AG08395 (cell line): ENCODE measurements around the gene PRSS3.
"Not testable (repeated sequence)": the region's sequence is repeated elsewhere in the genome, so short reads cannot be mapped to it uniquely, and the experiment has no call there.

Experiments
- DNase-seq: peaks from one replicate; pipeline ENCODE4 v3.0.0; 2012; ENCODE audit warnings: mixed read lengths, low spot score

The PRSS3 gene

DNA sequence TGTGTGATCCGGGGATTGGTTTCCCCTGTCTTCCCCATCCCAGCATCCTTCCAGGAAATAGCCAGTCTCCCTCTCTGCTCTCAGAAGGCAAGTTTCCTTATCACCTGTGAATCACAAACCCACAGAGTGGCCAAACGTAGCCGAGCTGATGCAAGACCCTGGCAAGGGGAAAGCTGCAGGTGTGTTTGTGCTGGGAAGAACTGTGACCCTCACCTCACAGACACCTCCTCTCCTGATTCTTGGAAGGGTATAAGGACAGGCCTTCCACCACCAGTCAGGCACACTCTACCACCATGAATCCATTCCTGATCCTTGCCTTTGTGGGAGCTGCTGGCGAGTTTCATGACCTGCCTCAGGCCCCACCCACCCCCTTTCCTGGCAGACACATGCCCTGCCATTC is at the start of gene PRSS3:
TSS of gene PRSS3 (plus strand) at position 281 of the 400 bp plus-strand sequence. CDS start at position 294, 13 bp downstream.
- no peak for DNase-seq

DNA sequence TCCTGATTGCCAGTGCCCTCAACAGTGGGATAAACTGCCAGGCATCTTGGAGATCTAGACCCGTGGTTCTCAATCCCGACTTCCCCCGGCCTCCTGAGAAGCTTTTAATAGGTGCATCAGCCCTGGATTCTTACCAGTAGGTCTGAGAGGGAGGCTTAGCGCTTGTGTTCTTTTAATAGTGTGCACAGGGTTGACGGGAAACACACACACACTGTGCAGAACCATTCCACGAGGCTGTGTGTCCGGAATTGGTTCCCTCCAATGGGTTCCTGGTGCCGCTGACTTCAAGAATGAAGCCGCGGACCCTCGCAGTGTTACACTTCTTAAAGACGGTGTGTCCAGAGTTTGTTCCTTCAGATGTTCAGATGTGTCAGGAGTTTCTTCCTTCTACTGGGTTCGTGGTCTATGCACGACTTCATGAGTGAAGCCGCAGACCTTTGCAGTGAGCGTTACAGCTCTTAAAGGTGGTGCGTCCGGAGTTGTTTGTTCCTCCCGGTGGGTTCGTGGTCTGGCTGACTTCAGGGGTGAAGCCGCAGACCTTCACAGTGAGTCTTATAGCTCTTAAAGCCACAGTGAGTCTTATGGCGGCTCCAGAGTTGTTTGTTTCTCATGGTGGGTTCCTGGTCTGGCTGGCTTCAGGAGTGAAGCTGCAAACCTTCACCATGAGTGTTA is 46.6 kb upstream of the PRSS3 start:
- DNase-seq: no peak

DNA sequence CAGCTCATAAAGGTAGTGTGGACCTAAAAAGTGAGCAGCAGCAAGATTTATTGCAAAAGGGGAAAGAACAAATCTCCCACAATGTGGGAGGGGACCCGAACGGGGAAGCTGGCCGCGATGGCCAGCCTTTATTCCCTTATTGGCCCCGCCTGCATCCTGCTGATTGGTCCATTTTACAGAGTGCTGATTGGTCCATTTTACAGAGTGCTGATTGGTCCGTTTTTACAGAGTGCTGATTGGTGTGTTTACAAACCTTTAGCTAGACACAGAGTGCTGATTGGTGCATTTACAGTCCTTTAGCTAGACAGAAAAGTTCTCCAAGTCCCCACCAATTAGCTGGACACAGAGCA is 46.1 kb upstream of the PRSS3 start:
- not testable (repeated sequence) for DNase-seq

DNA sequence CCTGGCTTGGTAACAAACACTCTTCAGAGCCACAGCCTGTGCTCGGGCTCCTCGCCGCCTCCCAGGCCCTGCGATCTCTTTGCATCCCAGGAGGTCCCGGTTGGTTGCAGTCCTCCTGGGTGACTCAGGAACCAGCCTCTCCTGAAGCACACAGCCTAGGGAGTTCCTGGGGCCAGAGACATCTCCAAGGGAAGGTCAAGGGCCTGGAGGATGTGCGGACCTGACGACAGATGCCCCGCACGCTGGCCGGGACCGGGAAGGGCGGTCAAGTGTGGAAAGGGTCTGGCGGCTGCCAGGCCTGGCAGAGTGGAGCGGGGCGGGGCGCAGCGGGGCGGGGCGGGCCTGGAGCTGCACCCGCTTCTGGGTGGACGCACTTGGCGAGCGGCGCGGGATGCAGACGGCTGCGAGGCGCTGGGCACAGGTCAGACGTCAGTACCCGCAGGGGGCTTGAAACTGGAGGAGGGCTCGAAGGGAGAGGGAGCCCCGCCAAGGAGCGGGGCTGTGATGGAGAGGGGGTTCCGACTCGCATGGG is 45.0 kb upstream of the PRSS3 start:
- DNase-seq: peak; percentile 20

DNA sequence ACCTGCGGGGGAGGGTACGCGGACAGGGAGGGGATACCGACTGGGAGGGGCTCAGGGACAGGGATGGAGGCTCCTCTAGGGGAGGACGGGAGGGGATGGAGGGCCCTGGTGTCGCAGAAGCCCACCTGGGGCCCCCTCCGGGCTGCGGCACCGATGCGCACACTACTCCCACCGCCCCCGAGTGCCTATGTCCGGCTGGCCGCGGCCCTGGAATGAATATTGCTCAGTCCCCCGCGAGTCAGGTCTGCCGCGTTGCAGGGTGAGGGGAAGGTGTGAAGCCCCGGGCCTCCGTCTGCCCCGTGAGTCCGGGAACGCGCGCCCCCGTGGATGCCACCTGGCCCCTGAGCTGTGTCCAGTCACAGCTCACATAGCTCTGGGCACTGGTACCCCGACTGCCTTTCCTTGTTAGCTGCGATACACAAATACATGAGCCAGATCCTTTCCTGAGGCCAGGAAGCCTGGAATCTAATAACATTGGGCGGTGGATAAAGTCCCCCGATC is 44.5 kb upstream of the PRSS3 start:
- no peak for DNase-seq

DNA sequence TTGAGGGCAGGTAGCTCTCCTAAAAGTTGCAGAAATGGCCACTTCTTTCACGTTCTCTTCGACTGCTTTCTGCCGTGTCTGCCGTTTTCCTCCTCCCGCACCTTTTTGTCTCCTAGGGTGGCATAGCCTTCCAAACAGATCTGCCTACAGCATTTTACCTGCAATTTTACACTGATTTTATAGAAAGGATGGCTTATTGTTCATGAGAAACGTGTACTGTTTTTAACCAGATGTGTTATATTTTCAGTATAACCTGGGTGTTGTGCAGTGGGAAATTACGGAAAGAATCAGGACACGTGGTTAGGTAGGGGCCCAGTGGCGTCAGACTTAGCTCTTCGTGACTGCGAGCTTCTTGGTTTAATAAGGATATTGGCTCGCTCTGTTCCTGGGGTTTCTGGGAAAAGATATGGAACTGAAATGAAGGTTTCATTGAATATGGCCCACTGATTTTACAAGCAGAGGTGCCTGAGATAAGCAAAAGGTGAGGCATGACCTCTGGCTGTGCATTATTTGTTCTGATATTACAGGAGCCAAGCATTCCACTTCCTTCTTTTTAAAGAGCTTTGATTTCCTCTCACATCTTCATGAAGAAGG is 43.7 kb upstream of the PRSS3 start:
- no peak for DNase-seq

DNA sequence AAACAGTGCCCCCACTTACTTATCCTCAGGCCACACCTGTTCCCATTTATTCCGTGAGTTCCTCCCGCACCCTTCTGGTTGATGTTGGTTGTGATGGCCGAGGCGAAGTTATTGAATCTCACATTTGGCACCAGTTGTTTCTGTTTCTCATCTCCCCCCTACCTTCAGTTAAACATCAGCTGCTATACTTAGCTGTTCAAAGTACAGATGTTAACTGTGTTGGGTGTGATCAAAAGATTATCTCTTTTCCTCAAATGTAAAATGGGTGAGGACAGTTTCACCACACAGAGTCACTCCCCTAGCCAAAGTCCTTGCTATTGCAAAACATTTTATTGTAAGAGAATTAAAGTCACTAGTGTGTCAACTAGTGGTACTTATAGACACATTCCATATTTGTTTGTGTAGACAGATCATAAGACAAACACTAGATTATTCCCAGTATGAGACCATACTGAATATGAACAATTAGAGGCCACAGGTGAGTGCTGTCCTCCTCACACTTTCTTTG is 43.2 kb upstream of the PRSS3 start:
- no peak for DNase-seq

DNA sequence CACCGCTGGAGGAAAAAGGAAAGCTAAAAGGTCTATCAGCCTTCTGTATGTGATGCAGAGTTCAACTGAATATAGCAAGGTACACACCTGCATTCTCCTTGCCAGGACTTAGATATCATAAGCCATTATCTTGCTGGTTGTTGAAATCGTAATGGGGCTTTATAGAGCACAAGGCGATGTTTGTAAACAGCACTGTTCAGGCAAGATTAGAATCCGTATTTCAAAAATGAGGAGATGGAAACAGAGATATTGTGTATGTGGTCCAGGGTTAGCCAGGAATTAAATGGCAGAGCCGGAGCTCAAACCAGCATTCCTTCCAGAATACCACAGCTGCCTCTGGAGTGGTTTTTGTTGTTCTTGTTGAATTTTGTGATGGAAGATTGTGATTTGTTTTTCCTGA is 42.6 kb upstream of the PRSS3 start:
- not testable (repeated sequence) for DNase-seq

DNA sequence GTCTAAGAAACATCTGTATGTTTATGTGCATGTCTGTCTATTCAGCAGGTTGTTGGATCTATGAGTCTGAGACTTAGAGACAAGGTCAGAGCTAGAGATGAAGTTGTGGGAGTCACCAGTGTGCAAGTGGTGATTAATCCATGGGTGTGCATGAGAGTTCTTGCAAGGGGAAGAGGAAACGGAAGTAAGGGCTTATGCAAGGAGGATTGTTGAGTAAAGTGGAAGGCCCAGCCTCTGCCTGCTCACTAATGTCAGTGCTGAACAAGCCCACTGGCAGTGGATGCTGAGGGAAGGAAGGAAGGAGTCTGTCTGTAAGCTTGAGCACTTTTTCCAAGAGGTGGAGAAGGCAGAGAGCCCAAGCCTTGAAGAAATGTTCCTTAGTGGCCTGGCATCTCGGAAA is 35.7 kb upstream of the PRSS3 start:
- DNase-seq: peak; percentile 7

DNA sequence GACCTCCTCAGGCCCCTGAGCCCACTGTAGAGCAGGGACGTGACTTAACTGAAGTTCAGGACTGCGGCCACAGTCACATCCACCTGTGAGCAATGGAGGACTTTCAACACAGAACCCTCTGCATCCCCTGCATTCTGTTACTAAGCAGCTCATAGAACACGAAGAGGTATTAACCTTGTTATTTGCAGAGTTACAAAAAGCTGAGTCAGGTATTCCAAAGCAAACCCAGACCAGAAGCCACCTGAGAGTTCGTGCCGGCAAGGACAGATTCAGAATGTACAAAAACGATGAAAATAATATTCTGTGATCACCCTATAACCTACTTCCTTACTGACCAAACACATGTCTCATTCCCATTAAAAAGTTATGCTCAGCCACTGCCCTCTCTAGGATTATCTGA is 33.0 kb upstream of the PRSS3 start:
- DNase-seq: no peak

DNA sequence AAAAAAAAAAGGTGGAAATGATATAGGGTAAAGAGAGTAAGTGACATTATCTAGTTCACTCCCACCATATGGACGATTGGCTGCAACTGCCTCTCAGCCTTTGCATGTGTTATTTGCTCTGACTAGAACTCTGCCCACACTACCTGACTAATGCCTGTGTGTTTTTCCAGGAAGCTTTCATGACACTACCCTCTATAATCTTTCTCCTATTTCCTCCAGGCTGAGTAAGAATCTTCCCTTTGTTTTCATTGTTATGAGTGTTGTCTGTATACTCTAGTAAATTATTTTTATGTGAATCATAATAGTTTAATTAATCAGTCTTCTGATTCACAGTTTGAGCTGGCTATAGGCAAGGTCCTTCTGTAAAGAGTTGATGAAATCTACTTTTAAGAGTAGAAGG is 31.7 kb upstream of the PRSS3 start:
- not testable (repeated sequence) for DNase-seq

DNA sequence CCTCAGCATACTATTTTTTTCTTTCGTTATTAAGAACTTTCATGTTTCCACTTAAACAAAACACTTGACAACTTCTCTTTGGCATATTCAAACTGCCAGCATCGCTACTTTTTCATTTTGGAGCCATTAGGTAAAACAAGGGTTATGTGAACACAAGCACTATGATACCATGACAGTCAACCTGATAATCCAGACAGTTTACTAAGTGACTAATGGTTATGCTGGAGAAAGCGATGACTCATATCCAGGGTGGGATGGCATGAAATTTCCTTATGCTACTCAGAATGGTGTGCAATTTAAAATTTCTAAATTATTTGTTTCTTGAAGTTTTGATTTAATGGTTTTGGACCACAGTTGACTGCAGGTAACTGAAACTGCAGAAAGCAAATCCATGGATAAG is 29.9 kb upstream of the PRSS3 start:
- no peak for DNase-seq

DNA sequence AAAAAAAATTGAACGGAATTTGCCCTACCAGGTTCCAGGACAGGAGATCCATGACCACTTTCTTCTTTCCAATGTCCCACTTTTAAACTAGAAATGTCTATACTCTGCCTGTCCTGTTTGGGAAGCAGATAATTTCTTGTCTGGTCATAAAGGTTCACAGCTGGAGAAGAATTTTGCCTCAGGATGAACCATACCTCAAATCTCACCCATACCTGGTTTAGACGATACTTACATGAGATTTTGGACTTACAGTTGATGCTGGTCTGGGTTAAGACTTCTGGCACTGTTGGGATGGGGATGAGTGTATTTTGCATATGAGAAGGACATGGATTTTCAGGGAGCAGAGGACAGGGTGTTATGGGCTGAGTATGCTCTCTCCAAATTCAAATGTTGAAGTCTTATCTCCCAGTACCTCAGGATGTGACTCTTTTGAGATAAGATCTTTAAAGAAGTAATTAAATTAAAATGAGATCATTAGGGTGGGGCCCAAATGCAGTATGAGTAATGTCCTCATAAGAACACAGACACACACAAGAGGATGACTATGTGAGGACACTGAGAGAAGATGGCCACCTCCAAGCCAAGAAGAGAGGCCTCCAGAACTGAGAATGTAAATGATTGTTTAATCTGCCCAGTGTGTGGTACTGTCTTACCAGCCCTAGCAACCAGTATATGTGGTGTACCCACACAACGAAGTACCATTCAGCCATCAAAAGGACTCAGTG is 25.0 kb upstream of the PRSS3 start:
- peak; percentile 18 for DNase-seq

DNA sequence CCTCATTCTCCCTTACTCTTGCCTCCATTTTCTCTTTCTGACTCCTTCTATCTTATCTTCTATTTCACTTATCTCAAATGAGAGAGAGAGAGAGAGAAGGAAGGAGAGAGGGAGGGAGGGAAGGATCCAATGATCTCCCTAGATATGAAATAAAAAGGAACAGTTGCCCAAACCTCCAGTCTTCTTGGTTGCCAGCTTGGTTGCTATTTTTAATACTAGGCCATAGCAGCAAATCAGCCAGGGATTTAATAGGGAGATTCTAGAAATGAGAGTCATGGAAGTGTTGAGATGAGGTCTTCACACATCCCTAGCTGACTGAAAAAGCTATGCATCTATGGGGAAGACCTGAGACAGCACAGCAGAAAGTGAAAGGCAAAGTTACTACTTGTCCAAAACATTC is 22.2 kb upstream of the PRSS3 start:
- not testable (repeated sequence) for DNase-seq

DNA sequence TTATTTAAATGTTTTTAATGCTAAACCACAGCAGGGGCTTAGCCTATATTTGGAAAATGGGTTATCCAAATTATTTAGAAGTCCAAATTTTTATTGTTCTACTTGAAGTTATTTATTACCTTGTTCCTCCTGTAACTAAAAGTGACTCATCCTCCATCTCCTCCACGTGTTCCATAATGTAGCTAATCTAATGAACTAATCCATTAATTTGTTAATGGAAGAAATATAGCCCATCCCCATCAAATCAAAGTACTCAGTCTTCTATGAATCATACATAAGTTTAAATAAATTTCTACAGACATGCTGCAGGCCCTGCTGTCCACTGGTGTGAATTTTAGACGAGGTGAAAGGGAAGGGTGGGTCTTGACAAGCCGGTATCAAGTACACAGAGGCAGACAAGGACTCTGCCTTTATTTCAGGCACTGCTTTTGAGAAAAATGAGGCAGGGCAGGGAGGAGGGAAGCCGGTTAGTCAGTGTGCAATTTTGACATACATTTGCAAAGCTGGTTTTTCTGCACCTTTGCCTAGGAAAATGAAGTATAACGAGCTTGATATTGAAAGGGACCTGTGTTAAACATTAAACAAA is 21.2 kb upstream of the PRSS3 start:
- not testable (repeated sequence) for DNase-seq

DNA sequence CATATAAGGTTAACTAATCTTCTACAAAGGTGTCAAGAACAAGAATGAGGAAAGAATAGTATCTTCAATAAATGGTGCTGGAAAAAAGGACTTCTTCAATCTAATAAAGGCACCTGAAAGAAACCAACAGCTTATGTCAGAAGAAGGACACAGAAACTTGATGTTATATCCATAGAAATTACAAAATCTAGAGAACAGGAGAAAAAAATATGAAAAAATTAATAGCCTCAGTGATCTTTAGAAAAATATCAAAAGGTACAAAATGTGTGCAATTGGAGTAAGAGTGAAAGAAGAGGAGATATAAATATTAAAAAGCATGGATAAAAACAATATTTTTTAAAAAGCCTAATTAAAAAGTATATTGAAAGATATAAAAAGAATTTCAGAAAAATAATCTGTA is 18.8 kb upstream of the PRSS3 start:
- DNase-seq: no peak

DNA sequence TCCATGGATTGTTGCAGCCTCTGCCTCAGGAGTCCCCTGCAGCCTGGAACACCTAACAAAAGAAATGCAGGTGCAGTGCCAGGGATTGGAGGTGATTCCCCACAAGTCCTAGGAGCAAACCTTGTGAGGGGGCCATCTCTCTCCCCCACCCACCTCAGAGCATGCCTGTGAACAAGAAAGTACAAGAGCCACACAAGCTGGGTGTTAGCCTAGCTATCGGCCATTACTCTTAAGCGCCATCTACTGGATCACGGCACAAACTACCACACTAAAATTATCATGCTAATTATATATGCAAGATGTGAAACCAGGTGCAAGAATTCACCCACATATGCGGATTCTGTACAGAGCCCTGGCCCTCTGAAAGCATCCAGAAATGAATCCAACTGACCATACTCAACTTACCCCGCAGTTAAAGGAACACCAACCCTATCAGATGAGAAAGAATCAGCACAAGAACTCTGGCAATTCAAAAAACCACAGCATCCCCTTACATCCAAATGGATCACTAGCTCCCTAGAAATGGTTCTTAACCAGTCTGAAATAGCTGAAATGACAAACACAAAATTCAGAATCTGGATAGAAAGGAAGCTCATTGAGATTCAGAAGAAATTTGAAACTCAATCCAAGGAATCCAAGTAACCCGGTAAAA is 16.5 kb upstream of the PRSS3 start:
- peak; percentile 62 for DNase-seq

DNA sequence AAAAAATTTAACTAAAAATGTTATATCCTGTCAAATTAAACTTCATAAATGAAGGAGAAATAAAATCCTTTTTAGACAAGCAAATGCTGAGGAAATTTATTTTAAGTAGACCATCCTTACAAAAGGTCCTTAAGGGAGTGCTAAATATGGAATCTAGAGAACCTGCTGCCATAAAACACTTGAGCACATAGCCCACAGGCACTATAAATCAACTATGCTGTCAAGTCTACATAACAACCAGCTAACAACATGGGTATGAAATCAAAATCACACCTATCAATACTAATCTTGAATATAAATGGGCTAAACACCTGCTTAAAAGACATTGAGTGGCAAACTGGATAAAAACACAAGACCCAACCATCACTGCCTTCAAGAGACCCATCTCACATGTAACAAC is 15.1 kb upstream of the PRSS3 start:
- no peak for DNase-seq

DNA sequence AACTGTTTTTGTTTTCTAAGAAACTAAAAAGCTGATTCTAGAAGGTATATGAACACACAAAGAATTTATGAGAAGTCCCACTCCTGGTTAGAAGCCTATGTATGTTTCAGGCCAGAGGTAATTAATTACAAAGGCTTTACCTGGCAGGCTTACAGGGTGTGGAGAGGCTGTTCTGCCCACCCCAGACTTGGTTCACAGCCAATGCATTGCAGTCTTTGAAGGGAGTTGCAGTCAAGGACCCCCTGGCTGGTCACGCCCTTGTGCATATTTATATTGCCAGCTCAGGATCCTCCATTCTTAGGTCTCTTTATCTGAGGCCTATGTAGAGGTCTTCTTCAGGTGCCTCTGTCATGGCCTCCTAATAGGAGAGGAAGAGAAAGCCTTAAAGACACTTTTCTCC is 13.6 kb upstream of the PRSS3 start:
- no peak for DNase-seq

DNA sequence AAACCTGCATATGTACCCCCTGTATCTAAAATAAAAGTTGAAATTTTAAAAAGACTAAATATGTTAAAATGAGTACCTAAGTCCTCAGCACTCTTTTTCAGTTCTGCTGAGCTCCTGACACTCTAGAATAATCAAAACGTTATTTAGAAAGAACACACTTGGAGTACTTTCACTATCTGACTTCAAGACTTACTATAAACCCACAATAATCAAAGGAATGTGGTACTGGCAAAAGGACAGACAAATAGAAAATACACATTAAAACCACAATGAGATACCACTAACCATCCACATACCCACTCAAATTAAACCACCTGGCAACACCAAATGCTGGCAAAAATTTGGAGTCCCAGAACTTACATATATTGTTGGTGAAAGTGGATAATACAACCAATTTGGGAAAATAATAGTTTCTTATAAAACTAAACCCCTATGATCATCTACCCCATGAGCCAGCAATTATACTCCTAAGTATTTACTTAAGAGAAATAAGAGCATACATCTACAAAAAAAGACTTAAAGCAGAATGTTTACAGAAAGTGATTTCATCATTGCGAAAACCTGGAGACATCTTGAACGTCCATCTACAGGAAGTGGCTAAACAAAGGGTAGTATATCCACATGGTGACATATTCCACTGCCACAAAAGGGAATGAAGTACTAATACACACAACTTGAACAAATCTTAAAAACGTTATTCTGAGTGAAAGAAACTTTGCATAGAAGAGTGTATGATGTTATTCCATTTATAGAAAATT is 12.8 kb upstream of the PRSS3 start:
- DNase-seq: peak; percentile 17

DNA sequence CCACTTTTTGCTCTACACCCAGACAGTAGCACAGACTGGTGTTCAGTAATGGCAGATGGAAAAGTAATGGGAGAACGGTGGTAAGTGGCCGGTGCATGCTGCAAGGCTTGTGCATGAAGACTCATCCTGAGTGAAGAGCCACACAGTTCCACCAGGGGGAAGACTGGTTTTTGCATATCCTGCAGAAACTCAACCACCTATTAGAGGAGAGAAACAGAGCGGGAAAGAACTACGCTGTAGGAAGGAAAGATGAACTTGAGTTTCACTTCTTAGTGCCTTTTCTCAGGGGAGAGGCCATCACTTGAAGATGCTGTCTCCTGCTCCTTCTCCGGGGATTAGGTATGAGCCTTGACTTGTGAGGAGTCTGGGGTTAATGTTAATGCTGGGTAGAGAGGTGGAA is 9.4 kb upstream of the PRSS3 start:
- peak; percentile 13 for DNase-seq
